Measurements from ENCODE around the gene NEBL.

NEBL gene

GRCh38 chr10:20858292-20859124 is 38.6 kb downstream of the NEBL start:
- DNase-seq (ENCODE audit: low spot score): no peak

- no peak for DNase-seq (ENCODE audit: low spot score)
Measured at GRCh38 chr10:20856484-20856883, 40.6 kb downstream of the NEBL start.

- DNase-seq (ENCODE audit: low spot score): no peak
Measured at GRCh38 chr10:20855398-20856038, 41.6 kb downstream of the NEBL start.

GRCh38 chr10:20853276-20853675 is 43.8 kb downstream of the NEBL start:
- DNase-seq (ENCODE audit: low spot score): no peak

GRCh38 chr10:20852303-20852702 is 44.8 kb downstream of the NEBL start:
- DNase-seq (ENCODE audit: low spot score): no peak

GRCh38 chr10:20847512-20847911 is 49.6 kb downstream of the NEBL start:
- DNase-seq (ENCODE audit: low spot score): no peak

- no peak for DNase-seq (ENCODE audit: low spot score)
Measured at GRCh38 chr10:20846263-20846662, 50.8 kb downstream of the NEBL start.

- DNase-seq (ENCODE audit: low spot score): no peak
Measured at GRCh38 chr10:20841419-20841818, 55.7 kb downstream of the NEBL start.

- no peak for DNase-seq (ENCODE audit: low spot score)
Measured at GRCh38 chr10:20839910-20840309, 57.2 kb downstream of the NEBL start.

GRCh38 chr10:20839141-20839540 is 58.0 kb downstream of the NEBL start:
- no peak for DNase-seq (ENCODE audit: low spot score)

- no peak for DNase-seq (ENCODE audit: low spot score)
Measured at GRCh38 chr10:20836401-20836800, 60.7 kb downstream of the NEBL start.

- no peak for DNase-seq (ENCODE audit: low spot score)
Measured at GRCh38 chr10:20835335-20835734, 61.8 kb downstream of the NEBL start.

- DNase-seq (ENCODE audit: low spot score): no peak
Measured at GRCh38 chr10:20834825-20835224, 62.3 kb downstream of the NEBL start.

GRCh38 chr10:20822825-20823224 is 74.3 kb downstream of the NEBL start:
- DNase-seq (ENCODE audit: low spot score): no peak

- no peak for DNase-seq (ENCODE audit: low spot score)
Measured at GRCh38 chr10:20817646-20818045, 79.5 kb downstream of the NEBL start.

GRCh38 chr10:20817116-20817515 is 80.0 kb downstream of the NEBL start:
- no peak for DNase-seq (ENCODE audit: low spot score)

- no peak for DNase-seq (ENCODE audit: low spot score)
Measured at GRCh38 chr10:20814116-20814515, 83.0 kb downstream of the NEBL start.

- DNase-seq (ENCODE audit: low spot score): no peak
Measured at GRCh38 chr10:20811131-20811530, 86.0 kb downstream of the NEBL start.

- DNase-seq (ENCODE audit: low spot score): no peak
Measured at GRCh38 chr10:20809631-20810030, 87.5 kb downstream of the NEBL start.

GRCh38 chr10:20806487-20806886 is 90.6 kb downstream of the NEBL start:
- no peak for DNase-seq (ENCODE audit: low spot score)

- no peak for DNase-seq (ENCODE audit: low spot score)
Measured at GRCh38 chr10:20797290-20797689, 99.8 kb downstream of the NEBL start.

- no peak for DNase-seq (ENCODE audit: low spot score)
Measured at GRCh38 chr10:20795391-20795790, 101.7 kb downstream of the NEBL start.

GRCh38 chr10:20785174-20785573 is 111.9 kb downstream of the NEBL start:
- no peak for DNase-seq (ENCODE audit: low spot score)
